Neutrophil (primary cell): ENCODE measurements around the gene CGB7.
"Not testable (repeated sequence)": the region's sequence is repeated elsewhere in the genome, so short reads cannot be mapped to it uniquely, and the experiment has no call there.

Source experiments
- H3K27ac ChIP-seq: fragments of 200-600 bp; sonication (generic); 2 replicates; pipeline ENCODE4 v1.5.1; 2016; ENCODE audit warnings: mild to moderate bottlenecking, moderate library complexity
- H3K27me3 ChIP-seq: fragments of 200-600 bp; sonication (generic); 2 replicates; pipeline ENCODE4 v1.6.0; 2016; ENCODE audit warnings: mild to moderate bottlenecking
- H3K36me3 ChIP-seq: fragments of 200-600 bp; sonication (generic); 2 replicates; pipeline ENCODE4 v1.5.1; 2017
- H3K4me1 ChIP-seq, 2 experiments: fragments of 200-600 bp in 1 of 2; sonication (generic) in 1 of 2; 1 replicate in 1 of 2; 2 replicates in 1 of 2; pipeline versions ENCODE4 v1.5.1 to v1.6.1; 2013 to 2016; ENCODE audit warnings: low read depth in 1 of 2, low read length in 1 of 2, mild to moderate bottlenecking in 1 of 2, moderate library complexity in 1 of 2; ENCODE audit not compliant: control insufficient read depth in 1 of 2, insufficient read depth in 1 of 2
- H3K4me3 ChIP-seq, 2 experiments: fragments of 200-600 bp in 1 of 2; sonication (generic) in 1 of 2; 1 replicate in 1 of 2; 2 replicates in 1 of 2; pipeline ENCODE4 v1.5.1; 2013 to 2016; ENCODE audit warnings: low read depth in 1 of 2, low read length in 1 of 2, mild to moderate bottlenecking in 1 of 2, moderate library complexity in 1 of 2
- H3K9me3 ChIP-seq: fragments of 200-600 bp; sonication (generic); 2 replicates; pipeline ENCODE4 v1.5.1; 2016
- CTCF ChIP-seq: fragments of 200-600 bp; sonication (generic); IDR thresholded peaks from 2 replicates; pipeline ENCODE4 v1.5.1; 2016; ENCODE audit warnings: antibody characterized with exemption

CGB7 gene

GRCh38 chr19:49081273-49081672 is 23.7 kb upstream of the CGB7 start:
- Histone ChIP-seq H3K27me3 (peaks cover 24% of the 10 kb centered on the region), H3K27ac (no peak overlapping the region), H3K4me3 (no peak overlapping the region), H3K36me3 (no peaks in the 10 kb centered on the region), H3K4me1 (peaks cover 9 to 13% of the 10 kb centered on the region in 2 experiments), H3K9me3 (no peaks in the 10 kb centered on the region)
- TF ChIP-seq CTCF, result no peak

GRCh38 chr19:49080392-49080791 is 22.8 kb upstream of the CGB7 start:
- H3K27me3 ChIP-seq, result peaks cover 24% of the 10 kb centered on the region
- no peak for TF ChIP-seq CTCF
- H3K36me3 ChIP-seq, result no peaks in the 10 kb centered on the region
- H3K27ac ChIP-seq, result no peak overlapping the region
- no peaks in the 10 kb centered on the region for H3K9me3 ChIP-seq
- H3K4me1 ChIP-seq, result peaks cover 5% of the 10 kb centered on the region in 2 experiments
- H3K4me3 ChIP-seq, result no peak overlapping the region

GRCh38 chr19:49074869-49075268 is 17.3 kb upstream of the CGB7 start:
- H3K27ac ChIP-seq, H3K4me3 ChIP-seq, H3K9me3 ChIP-seq, H3K4me1 ChIP-seq, H3K36me3 ChIP-seq: not testable (repeated sequence)
- peaks cover 57% of the 10 kb centered on the region for H3K27me3 ChIP-seq

- Histone ChIP-seq H3K4me1 (no peaks in the 10 kb centered on the region), H3K9me3 (no peaks in the 10 kb centered on the region), H3K36me3 (no peaks in the 10 kb centered on the region), H3K27me3 (peaks cover 65% of the 10 kb centered on the region), H3K4me3 (no peak overlapping the region), H3K27ac (no peak overlapping the region)
- TF ChIP-seq CTCF, result no peak
Observed at GRCh38 chr19:49073514-49074378, 16.2 kb upstream of the CGB7 start.

- Histone ChIP-seq H3K4me3 (no peak overlapping the region), H3K9me3 (no peaks in the 10 kb centered on the region), H3K27ac (no peak overlapping the region), H3K36me3 (no peaks in the 10 kb centered on the region), H3K4me1 (no peaks in the 10 kb centered on the region), H3K27me3 (peaks cover 82% of the 10 kb centered on the region)
- TF ChIP-seq CTCF, result no peak
Observed at GRCh38 chr19:49071860-49072547, 14.5 kb upstream of the CGB7 start.

GRCh38 chr19:49070416-49070815 is 12.9 kb upstream of the CGB7 start:
- no peaks in the 10 kb centered on the region for H3K4me1 ChIP-seq
- TF ChIP-seq CTCF, result no peak
- H3K4me3 ChIP-seq, result no peak overlapping the region
- H3K27ac ChIP-seq, result no peak overlapping the region
- peaks cover 98% of the 10 kb centered on the region for H3K27me3 ChIP-seq
- H3K36me3 ChIP-seq, result no peaks in the 10 kb centered on the region
- H3K9me3 ChIP-seq, result no peaks in the 10 kb centered on the region
